Left cardiac atrium (tissue), 4 donors: ENCODE results near the gene NR5A1. TPM values are rescaled to one million over a fixed set of nuclear protein-coding genes. Genes with fewer than 3 reads are reported as not detected.
A peak's percentile ranks its signal among the peaks of the same experiment; 100 is the strongest.

ENCODE experiments used
- ATAC-seq, 2 donors: fragments of 200-7000 bp; cut with Tn5 transposase; one replicate each; pipeline ENCODE4 v1.9.1; 2020; ENCODE audit warnings: mild to moderate bottlenecking in 2 of 2, moderate library complexity in 2 of 2
- DNase-seq: peaks from one replicate; pipeline ENCODE4 v3.0.0-alpha.2; 2020
- intact Hi-C, 2 donors: fragments of 100-400 bp; cut with DNase I; formaldehyde crosslinking; loops; one replicate each; pipeline versions ENCODE4 v1.14.1 to v1.15.1; 2022 to 2023
- long read RNA-seq: library from polyadenylated mRNA; unstranded; transcript quantifications from one replicate; pipeline ENCODE4 v2.0.0, GENCODE V29; 2021
- total RNA-seq, 2 donors: library from RNA; stranded (reverse); fragmentation: NEBNext Ultra II Directional; extraction: Animal tissue kit (Norgen Biotek cat#: 25700); gene quantifications; one replicate each; pipeline ENCODE4 v1.2.1, GENCODE V29; 2021
- donor health status: DM: no; HTN: yes; CAD: no.
- donor health status: DM: no; HTN: yes; CAD: no; lungs with severe emphysema.
- donor health status: DM: yes; HTN: yes; CAD: no.
- donor health status: Dilated cardiomyopathy.

The NR5A1 gene
- not detected for total RNA-seq
- long read RNA-seq: 0 reads

GRCh38 chr9:124506931-124507879, at the start of gene NR5A1:
Gene NR5A1, minus strand, starts transcription at chr9:124507399. Its CDS starts 4,004 bp downstream, at chr9:124503395.
- intact Hi-C loops: no loop called here
- ATAC-seq: no peak
- DNase-seq: no peak

- DNase-seq: no peak
- intact Hi-C loops: no loop called here
- no peak for ATAC-seq
These were observed 47.8 kb upstream of the NR5A1 start for GRCh38 chr9:124555043-124555442.

- ATAC-seq (peak in 1 of 2 donors; percentile 78), DNase-seq (no peak)
- intact Hi-C loops: loop anchor here in 1 of 2 donors (5.0 kb wide), 1 partner anchor 159 kb away; no protein-coding TSS in a partner anchor
These were observed 46.5 kb upstream of the NR5A1 start for GRCh38 chr9:124553738-124554137.

- intact Hi-C loops: loop anchor here in 1 of 2 donors (5.0 kb wide), 1 partner anchor 160 kb away; no protein-coding TSS in a partner anchor
- DNase-seq (no peak), ATAC-seq (no peak)
These were observed 45.0 kb upstream of the NR5A1 start for GRCh38 chr9:124552273-124552605.

GRCh38 chr9:124551472-124552272, 44.5 kb upstream of the NR5A1 start:
- DNase-seq (no peak), ATAC-seq (peak; percentile 77 to 80)
- intact Hi-C loops: loop anchor here in 1 of 2 donors (5.0 kb wide), 1 partner anchor 161 kb away; no protein-coding TSS in a partner anchor

- DNase-seq (no peak), ATAC-seq (no peak)
- intact Hi-C loops: loop anchor here in 1 of 2 donors (5.0 kb wide), 1 partner anchor 162 kb away; no protein-coding TSS in a partner anchor
These were observed 42.9 kb upstream of the NR5A1 start for GRCh38 chr9:124550072-124550471.

- no peak for ATAC-seq
These were observed 41.8 kb upstream of the NR5A1 start for GRCh38 chr9:124549016-124549415.

GRCh38 chr9:124544535-124544934, 37.3 kb upstream of the NR5A1 start:
- DNase-seq: no peak
- ATAC-seq: no peak
- intact Hi-C loops: no loop called here

More at GRCh38 chr9:124549016-124549415, 41.8 kb upstream of the NR5A1 start:
- DNase-seq: no peak
- intact Hi-C loops: no loop called here

- intact Hi-C loops: no loop called here
- ATAC-seq (no peak), DNase-seq (no peak)
These were observed 34.6 kb upstream of the NR5A1 start for GRCh38 chr9:124541824-124542223.

GRCh38 chr9:124537926-124538325, 30.7 kb upstream of the NR5A1 start:
- DNase-seq (no peak), ATAC-seq (no peak)
- intact Hi-C loops: loop anchor here (2.0 to 5.0 kb wide), 2 partner anchors 119 to 411 kb away; no protein-coding TSS in a partner anchor

GRCh38 chr9:124535846-124536245, 28.6 kb upstream of the NR5A1 start:
- intact Hi-C loops: loop anchor here (1.0 to 5.0 kb wide), 3 partner anchors 117 to 409 kb away; no protein-coding TSS in a partner anchor
- DNase-seq: no peak
- no peak for ATAC-seq

GRCh38 chr9:124532897-124533296, 25.7 kb upstream of the NR5A1 start:
- intact Hi-C loops: no loop called here
- DNase-seq (no peak), ATAC-seq (no peak)

- DNase-seq: no peak
- no peak for ATAC-seq
- intact Hi-C loops: no loop called here
These were observed 23.9 kb upstream of the NR5A1 start for GRCh38 chr9:124531115-124531514.

GRCh38 chr9:124530246-124530645, 23.0 kb upstream of the NR5A1 start:
- no peak for DNase-seq
- intact Hi-C loops: no loop called here
- no peak for ATAC-seq

- DNase-seq: no peak
- intact Hi-C loops: no loop called here
These were observed 20.6 kb upstream of the NR5A1 start for GRCh38 chr9:124527781-124528180.

GRCh38 chr9:124526174-124526573, 19.0 kb upstream of the NR5A1 start:
- ATAC-seq (peak; percentile 81 to 86), DNase-seq (no peak)
- intact Hi-C loops: no loop called here

More at GRCh38 chr9:124527781-124528180, 20.6 kb upstream of the NR5A1 start:
- peak in 1 of 2 donors; percentile 44 for ATAC-seq

- ATAC-seq (no peak), DNase-seq (no peak)
- intact Hi-C loops: no loop called here
These were observed 15.2 kb upstream of the NR5A1 start for GRCh38 chr9:124522121-124523098.

GRCh38 chr9:124521142-124521541, 13.9 kb upstream of the NR5A1 start:
- no peak for ATAC-seq
- intact Hi-C loops: no loop called here
- no peak for DNase-seq
